GM18909 (cell line): ENCODE results near the gene LCN10.

Source experiments
- ATAC-seq: cut with Tn5 transposase; IDR thresholded peaks from one replicate; pipeline ENCODE4 v1.9.1; 2021; ENCODE audit warnings: mild to moderate bottlenecking; ENCODE audit not compliant: unreplicated experiment, poor library complexity

LCN10 gene

GRCh38 chr9:136740971-136741882 lies 1.5 kb downstream of the LCN10 start:
- ATAC-seq, result no peak

GRCh38 chr9:136740491-136740890 lies 2.2 kb downstream of the LCN10 start:
- ATAC-seq, result no peak

GRCh38 chr9:136740069-136740468 lies 2.7 kb downstream of the LCN10 start:
- ATAC-seq, result no peak

GRCh38 chr9:136739509-136739908 lies 3.2 kb downstream of the LCN10 start:
- no peak for ATAC-seq

GRCh38 chr9:136738960-136739359 lies 3.8 kb downstream of the LCN10 start:
- no peak for ATAC-seq

GRCh38 chr9:136735812-136736480 lies 6.8 kb downstream of the LCN10 start:
- no peak for ATAC-seq

- ATAC-seq, result no peak
Measured at GRCh38 chr9:136734837-136735496, 7.8 kb downstream of the LCN10 start.

GRCh38 chr9:136733611-136734010 lies 9.1 kb downstream of the LCN10 start:
- no peak for ATAC-seq

GRCh38 chr9:136732444-136733178 lies 10.1 kb downstream of the LCN10 start:
- ATAC-seq, result no peak

- no peak for ATAC-seq
Measured at GRCh38 chr9:136729926-136730325, 12.8 kb downstream of the LCN10 start.

GRCh38 chr9:136729144-136729543 lies 13.6 kb downstream of the LCN10 start:
- no peak for ATAC-seq

- peak; percentile 21 for ATAC-seq
Measured at GRCh38 chr9:136728548-136729123, 14.1 kb downstream of the LCN10 start.

- ATAC-seq, result peak; percentile 68
Measured at GRCh38 chr9:136728080-136728547, 14.6 kb downstream of the LCN10 start.

- ATAC-seq, result no peak
Measured at GRCh38 chr9:136726631-136727191, 16.0 kb downstream of the LCN10 start.

- ATAC-seq, result no peak
Measured at GRCh38 chr9:136726118-136726517, 16.6 kb downstream of the LCN10 start.

GRCh38 chr9:136725612-136726011 lies 17.1 kb downstream of the LCN10 start:
- no peak for ATAC-seq

GRCh38 chr9:136724772-136725171 lies 18.0 kb downstream of the LCN10 start:
- ATAC-seq, result no peak

GRCh38 chr9:136723989-136724388 lies 18.8 kb downstream of the LCN10 start:
- ATAC-seq, result no peak

GRCh38 chr9:136723362-136723976 lies 19.3 kb downstream of the LCN10 start:
- ATAC-seq, result no peak
